ENCODE measurements around the gene CLTCL1. TPM values are rescaled to one million over a fixed set of nuclear protein-coding genes. Genes with fewer than 3 reads are reported as not detected.

Gene CLTCL1
- total and polyA plus RNA-seq, 9 of the 15 experiments (the other 6 are each of a cell fraction or from before 2014, with no cell fraction given): 1.1 to 11.7 (median 5.0) TPM

- TF ChIP-seq HBP1 (CRISPR knock-in tag; IDR thresholded peaks at IDR 0.05): peak; percentile 95
- TF ChIP-seq PHB2 (IDR thresholded peaks at IDR 0.05; ENCODE audit: low read depth): no peak
- peak; percentile 37; the same call in 1 of the 2 replicates for TF ChIP-seq ZNF764 (CRISPR knock-in tag; IDR thresholded peaks at IDR 0.05; ENCODE audit: low read depth)
- peak; percentile 81 for TF ChIP-seq ZNF57 (CRISPR knock-in tag; IDR thresholded peaks at IDR 0.05)
- no peak for TF ChIP-seq TCF7 (IDR thresholded peaks at IDR 0.05; ENCODE audit: borderline replicate concordance)
- TF ChIP-seq, protein P1, sequence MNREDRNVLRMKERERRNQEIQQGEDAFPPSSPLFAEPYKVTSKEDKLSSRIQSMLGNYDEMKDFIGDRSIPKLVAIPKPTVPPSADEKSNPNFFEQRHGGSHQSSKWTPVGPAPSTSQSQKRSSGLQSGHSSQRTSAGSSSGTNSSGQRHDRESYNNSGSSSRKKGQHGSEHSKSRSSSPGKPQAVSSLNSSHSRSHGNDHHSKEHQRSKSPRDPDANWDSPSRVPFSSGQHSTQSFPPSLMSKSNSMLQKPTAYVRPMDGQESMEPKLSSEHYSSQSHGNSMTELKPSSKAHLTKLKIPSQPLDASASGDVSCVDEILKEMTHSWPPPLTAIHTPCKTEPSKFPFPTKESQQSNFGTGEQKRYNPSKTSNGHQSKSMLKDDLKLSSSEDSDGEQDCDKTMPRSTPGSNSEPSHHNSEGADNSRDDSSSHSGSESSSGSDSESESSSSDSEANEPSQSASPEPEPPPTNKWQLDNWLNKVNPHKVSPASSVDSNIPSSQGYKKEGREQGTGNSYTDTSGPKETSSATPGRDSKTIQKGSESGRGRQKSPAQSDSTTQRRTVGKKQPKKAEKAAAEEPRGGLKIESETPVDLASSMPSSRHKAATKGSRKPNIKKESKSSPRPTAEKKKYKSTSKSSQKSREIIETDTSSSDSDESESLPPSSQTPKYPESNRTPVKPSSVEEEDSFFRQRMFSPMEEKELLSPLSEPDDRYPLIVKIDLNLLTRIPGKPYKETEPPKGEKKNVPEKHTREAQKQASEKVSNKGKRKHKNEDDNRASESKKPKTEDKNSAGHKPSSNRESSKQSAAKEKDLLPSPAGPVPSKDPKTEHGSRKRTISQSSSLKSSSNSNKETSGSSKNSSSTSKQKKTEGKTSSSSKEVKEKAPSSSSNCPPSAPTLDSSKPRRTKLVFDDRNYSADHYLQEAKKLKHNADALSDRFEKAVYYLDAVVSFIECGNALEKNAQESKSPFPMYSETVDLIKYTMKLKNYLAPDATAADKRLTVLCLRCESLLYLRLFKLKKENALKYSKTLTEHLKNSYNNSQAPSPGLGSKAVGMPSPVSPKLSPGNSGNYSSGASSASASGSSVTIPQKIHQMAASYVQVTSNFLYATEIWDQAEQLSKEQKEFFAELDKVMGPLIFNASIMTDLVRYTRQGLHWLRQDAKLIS (CRISPR knock-in tag; IDR thresholded peaks at IDR 0.05): no peak
- TF ChIP-seq RBM14 (IDR thresholded peaks at IDR 0.05; ENCODE audit: borderline replicate concordance, insufficient read depth, low read depth, low read length): no peak
- TF ChIP-seq HDAC3 (IDR thresholded peaks at IDR 0.05; ENCODE audit: borderline replicate concordance, partially characterized antibody): no peak
- peak; percentile 2; the same call in 1 of the 2 replicates for TF ChIP-seq DEAF1 (CRISPR knock-in tag; IDR thresholded peaks at IDR 0.05)
- no peak for TF ChIP-seq ZNF408 (CRISPR knock-in tag; IDR thresholded peaks at IDR 0.05; ENCODE audit: low read depth)
- peak; percentile 74; the same call in 1 of the 2 replicates for TF ChIP-seq E2F1 (CRISPR knock-in tag; IDR thresholded peaks at IDR 0.05)
- no peak; the same call in 1 of the 2 replicates for TF ChIP-seq NFRKB (IDR thresholded peaks at IDR 0.05; ENCODE audit: low read depth)
- peak; percentile 92 for TF ChIP-seq ZNF165 (CRISPR knock-in tag; IDR thresholded peaks at IDR 0.05; ENCODE audit: borderline replicate concordance)
- TF ChIP-seq ARHGAP35 (IDR thresholded peaks at IDR 0.05; ENCODE audit: partially characterized antibody): no peak
Measured at GRCh38 chr22:19201869-19202798, 89.4 kb downstream of the CLTCL1 start (continued).
